ENCODE data around the gene NTRK2.
"Not testable (repeated sequence)": the region's sequence is repeated elsewhere in the genome, so short reads cannot be mapped to it uniquely, and the experiment has no call there.

Gene NTRK2

DNA sequence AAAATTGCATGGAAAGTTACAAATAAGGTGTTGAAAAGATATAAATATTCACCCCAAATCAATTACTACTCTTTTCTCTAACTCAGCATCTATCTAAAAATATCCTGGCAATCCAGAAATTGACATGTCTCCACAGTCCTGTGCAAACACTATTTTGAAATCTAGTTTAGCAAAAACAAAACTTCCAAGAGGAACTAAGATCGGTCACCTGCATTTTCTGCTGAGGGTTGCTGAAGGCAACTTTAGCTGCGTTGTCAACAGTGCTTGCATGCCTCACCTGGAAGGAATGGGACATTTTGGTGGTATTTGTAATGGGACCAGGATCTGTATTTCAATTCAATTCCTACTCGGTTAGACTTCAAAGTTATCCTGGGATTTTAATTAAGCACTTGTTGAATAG, 398.3 kb downstream of the NTRK2 start:
- DNase-seq (ENCODE audit: low read depth) = no peak

DNA sequence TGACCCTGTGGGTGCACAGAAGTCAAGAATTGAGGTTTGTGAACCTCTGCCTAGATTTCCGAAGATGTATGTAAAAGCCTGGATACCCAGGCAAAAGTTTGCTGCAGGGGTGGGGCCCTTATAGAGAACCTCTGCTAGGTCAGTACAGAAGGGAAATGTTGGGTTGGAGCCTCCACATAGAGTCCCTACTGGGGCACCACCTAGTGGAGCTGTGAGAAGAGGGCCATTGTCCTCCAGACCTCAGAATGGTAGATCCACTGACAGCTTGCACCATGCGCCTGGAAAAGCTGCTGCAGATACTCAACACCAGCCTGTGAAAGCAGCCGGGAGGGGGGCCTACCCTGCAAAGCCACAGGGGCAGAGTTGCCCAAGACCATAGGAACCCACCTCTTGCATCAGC, 399.9 kb downstream of the NTRK2 start:
- not testable (repeated sequence) for DNase-seq (ENCODE audit: low read depth)

Data from stimulated activated CD8-positive, alpha-beta memory T cell treated with anti-CD3 and anti-CD28 coated beads, Interleukin-12 subunit alpha, Interleukin-12 subunit beta, amount 100 ng/mL, for 4 hours (primary cell).